HFFc6 (cell line): ENCODE data around the gene ARSK. TPM values are rescaled to one million over a fixed set of nuclear protein-coding genes. Genes with fewer than 3 reads are reported as not detected.
"Not testable (repeated sequence)": the region's sequence is repeated elsewhere in the genome, so short reads cannot be mapped to it uniquely, and the experiment has no call there.

Experiments used
- DNase-seq: peaks from one replicate; pipeline ENCODE4 v3.0.0-alpha.2; 2018
- H3K27ac Mint-ChIP-seq: 2 replicates; pipeline ENCODE4 v1.8.0; 2020; ENCODE audit warnings: mild to moderate bottlenecking, mixed read lengths
- H3K27me3 Mint-ChIP-seq: 2 replicates; pipeline ENCODE4 v1.8.0; 2021; ENCODE audit warnings: mild to moderate bottlenecking, moderate library complexity, mixed read lengths; ENCODE audit not compliant: insufficient read depth
- H3K36me3 Mint-ChIP-seq: 2 replicates; pipeline ENCODE4 v1.8.0; 2021; ENCODE audit warnings: low read depth, mixed read lengths
- H3K4me1 Mint-ChIP-seq: 2 replicates; pipeline ENCODE4 v1.8.0; 2020; ENCODE audit warnings: low read depth, mixed read lengths
- H3K4me3 Mint-ChIP-seq: 2 replicates; pipeline ENCODE4 v1.8.0; 2020; ENCODE audit warnings: mild to moderate bottlenecking, moderate library complexity, mixed read lengths
- H3K9me3 Mint-ChIP-seq: 2 replicates; pipeline ENCODE4 v1.8.0; 2020; ENCODE audit warnings: mild to moderate bottlenecking, mixed read lengths
- total RNA-seq, 6 experiments: library from RNA; stranded (reverse); fragmentation: NEBNext Ultra II Directional; extraction: Animal tissue kit (Norgen Biotek cat#: 25700); gene quantifications; 2 replicates in 1 of 6; 3 replicates in 5 of 6; pipeline ENCODE4 v1.2.3, GENCODE V29; 2021
- TF ChIP-seq, protein P1 (sequence below): fragments of 200-600 bp; sonication (generic); IDR thresholded peaks from 2 replicates; pipeline ENCODE4 v1.5.0; 2021; ENCODE audit warnings: antibody characterized with exemption, mild to moderate bottlenecking

The ARSK gene
- total RNA-seq, 6 experiments from 2014 or later = 11.6 to 19.7 (median 17.3) TPM

DNA sequence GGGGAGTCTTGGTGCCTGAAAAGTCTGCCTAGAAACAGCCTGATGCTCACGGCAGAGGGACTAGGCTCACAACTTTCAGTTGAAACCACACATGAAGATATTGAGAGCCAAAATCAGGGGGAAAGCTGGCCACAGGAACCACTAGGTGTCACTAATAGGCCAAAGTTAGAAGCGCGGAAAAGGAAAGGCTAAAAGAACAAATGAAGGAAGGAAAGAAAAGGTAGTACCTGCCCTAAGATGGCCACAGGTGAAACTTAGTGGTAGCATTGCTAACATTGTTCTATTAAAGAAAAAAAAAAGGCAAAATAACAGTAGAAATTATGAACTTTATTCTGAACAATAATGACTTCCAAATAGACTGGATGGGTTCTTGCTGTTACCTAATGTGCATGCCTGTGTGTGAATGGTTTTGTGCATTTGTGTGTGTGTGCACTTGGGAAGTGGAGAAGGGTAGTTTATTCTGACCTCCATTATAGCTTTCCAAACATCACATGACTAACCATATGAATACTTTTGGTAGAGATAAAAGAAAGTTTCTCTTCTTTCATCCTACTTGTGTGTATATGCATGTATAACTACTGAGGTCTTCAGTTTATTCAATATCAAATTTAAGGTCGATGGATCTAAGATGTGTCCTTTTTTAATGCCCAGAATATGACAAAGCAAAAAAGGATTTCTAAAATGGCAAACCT is 89.6 kb downstream of the ARSK start:
- Mint-ChIP-seq H3K36me3 (no peaks in the 10 kb centered on the region), H3K9me3 (no peaks in the 10 kb centered on the region), H3K4me3 (no peak overlapping the region), H3K27me3 (no peaks in the 10 kb centered on the region), H3K27ac (peak overlapping the region; percentile 66), H3K4me1 (peaks cover 37% of the 10 kb centered on the region)
- peak; percentile 43 for DNase-seq
- TF ChIP-seq, protein P1, sequence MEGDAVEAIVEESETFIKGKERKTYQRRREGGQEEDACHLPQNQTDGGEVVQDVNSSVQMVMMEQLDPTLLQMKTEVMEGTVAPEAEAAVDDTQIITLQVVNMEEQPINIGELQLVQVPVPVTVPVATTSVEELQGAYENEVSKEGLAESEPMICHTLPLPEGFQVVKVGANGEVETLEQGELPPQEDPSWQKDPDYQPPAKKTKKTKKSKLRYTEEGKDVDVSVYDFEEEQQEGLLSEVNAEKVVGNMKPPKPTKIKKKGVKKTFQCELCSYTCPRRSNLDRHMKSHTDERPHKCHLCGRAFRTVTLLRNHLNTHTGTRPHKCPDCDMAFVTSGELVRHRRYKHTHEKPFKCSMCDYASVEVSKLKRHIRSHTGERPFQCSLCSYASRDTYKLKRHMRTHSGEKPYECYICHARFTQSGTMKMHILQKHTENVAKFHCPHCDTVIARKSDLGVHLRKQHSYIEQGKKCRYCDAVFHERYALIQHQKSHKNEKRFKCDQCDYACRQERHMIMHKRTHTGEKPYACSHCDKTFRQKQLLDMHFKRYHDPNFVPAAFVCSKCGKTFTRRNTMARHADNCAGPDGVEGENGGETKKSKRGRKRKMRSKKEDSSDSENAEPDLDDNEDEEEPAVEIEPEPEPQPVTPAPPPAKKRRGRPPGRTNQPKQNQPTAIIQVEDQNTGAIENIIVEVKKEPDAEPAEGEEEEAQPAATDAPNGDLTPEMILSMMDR = peak; percentile 85

DNA sequence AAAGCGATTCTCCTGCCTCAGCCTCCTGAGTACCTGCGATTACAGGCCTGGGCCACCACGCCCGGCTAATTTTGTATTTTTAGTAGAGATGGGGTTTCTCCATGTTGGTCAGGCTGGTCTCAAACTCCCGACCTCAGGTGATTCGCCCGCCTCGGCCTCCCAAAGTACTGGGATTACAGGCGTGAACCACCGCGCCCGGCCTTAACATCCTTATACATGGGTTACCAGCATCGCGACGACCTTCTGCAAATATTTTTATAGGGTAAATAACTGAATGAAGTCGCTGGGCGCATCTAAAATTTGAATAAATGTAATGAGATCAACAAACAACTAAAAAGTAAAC is 91.3 kb downstream of the ARSK start:
- Mint-ChIP-seq H3K4me3 (peak overlapping the region; percentile 89), H3K27ac (peak overlapping the region; percentile 90)
- DNase-seq = not testable (repeated sequence)

DNA sequence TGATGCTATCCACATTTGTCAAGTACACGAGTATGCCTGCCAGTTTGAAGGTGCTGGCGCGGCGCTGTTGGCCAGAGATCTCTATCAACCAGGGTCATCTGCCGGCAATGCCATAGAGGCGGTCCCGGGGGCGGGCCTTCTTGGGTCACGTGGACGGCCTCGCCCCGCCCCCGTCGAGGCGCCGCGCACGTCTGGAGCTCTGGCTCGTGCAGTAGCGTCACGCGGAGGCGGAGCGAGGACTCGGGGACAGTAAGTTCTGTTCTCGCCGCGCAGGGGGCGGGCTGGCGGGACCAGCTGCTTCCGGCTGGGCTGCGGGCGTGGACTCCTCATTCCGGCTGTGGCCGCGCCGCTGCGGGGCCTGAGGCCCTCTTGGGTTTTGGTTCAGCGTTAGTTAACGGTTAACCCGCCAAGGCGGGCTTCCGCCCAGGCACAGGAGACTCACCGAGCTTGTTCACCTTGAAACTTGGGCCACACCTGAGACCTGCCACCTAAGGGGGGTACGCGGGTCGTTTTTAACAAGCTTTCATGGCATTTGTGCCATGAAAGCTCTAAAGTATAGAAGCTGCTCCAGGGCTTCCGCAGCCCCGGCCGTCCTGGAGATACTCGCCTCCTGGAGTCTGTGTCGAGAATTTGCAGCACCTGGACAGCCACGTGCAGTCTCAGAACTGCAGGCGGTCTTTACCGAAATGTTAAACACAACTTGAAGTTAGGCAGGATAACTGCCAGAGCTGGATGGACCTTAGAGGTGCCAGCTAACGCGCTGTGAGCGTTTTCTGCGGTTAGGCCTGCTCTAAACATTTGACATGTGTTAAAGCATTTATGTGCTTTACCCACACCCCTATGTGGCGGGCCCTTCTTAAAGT is 91.9 kb downstream of the ARSK start, which contains the start of gene RFESD:
TSS of gene RFESD (plus strand) at position 209 of the 863 bp plus-strand sequence. CDS start 5,495 bp downstream, outside the sequence.
- Mint-ChIP-seq H3K27me3 (no peaks in the 10 kb centered on the region), H3K27ac (peak within 1 kb of the TSS; percentile 90), H3K4me3 (peak within 1 kb of the TSS; percentile 89), H3K4me1 (peaks cover 34% of the 10 kb centered on the region), H3K36me3 (no peaks in the 10 kb centered on the region), H3K9me3 (no peaks in the 10 kb centered on the region)
- DNase-seq = peak; percentile 96
- TF ChIP-seq, protein P1 = peak; percentile 48

More for the DNA sequence above, 91.3 kb downstream of the ARSK start:
- H3K27me3 Mint-ChIP-seq, H3K9me3 Mint-ChIP-seq, H3K36me3 Mint-ChIP-seq: not testable (repeated sequence)
- peaks cover 37% of the 10 kb centered on the region for H3K4me1 Mint-ChIP-seq

DNA sequence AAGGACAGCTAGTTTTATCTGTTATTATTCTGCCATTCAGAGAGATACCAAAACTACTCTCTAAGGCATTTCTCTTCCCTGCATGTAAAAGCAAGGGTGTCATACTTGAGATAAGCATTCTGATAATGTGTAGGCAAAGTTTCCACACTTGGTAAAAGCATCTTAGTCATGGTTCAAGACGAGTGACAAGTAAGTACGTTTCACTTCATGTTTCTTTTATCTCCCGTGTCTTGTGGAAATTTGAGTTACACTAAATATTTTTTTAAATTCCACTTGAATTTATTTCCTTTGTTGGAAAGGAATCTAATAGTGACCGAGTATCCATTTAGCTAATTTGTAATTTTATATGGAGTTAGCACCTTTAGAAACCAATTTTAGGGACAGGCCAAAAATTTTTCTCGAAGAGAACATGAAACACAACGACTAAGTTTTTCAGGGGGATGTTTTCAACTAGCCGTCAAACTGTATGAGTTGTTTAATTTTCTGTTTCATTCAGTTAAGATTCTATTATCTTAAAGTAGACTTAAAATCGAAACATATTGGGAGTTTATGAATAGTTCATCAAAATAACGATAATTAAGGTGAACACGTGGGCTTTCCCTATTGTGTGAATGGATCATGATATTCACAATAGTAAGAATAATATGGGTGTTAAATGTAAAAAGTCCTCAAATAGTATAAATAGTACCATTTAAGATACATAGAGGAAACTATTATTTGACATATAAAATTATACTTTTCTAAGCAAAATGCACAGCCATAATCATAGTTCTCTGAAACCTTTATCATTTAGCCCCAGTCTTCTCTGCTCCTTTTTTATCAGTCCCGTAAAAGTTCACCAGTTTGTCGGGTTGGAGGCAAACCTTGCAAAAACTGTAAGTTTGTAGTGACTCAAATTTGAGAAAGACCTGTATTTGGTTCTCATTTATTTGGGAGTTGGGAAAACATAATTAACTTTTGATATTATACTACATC is 93.3 kb downstream of the ARSK start:
- Mint-ChIP-seq H3K4me3 (no peak overlapping the region), H3K36me3 (no peaks in the 10 kb centered on the region), H3K4me1 (peaks cover 28% of the 10 kb centered on the region), H3K9me3 (no peaks in the 10 kb centered on the region), H3K27ac (no peak overlapping the region), H3K27me3 (no peaks in the 10 kb centered on the region)
- TF ChIP-seq, protein P1 = no peak
- DNase-seq = no peak

DNA sequence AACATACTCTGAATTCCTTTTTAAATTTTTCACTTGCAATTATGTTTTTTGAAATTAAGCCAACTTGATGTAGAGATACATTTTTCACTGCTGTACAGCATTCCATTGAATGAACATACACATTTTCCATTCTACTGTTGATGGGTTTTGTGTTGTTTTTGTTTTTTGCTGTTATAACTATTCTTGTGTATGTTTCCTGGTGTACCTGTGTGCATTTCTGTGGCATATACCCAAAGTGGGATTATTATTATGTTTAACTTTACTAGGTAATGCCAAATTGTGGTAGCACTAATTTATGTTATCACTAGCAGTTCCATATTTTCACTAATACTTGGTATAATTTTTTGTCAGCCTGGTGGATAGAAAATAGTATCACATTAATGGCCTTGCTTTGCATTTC is 94.4 kb downstream of the ARSK start:
- Mint-ChIP-seq H3K9me3 (no peaks in the 10 kb centered on the region), H3K27me3 (no peaks in the 10 kb centered on the region), H3K36me3 (no peaks in the 10 kb centered on the region), H3K4me1 (peaks cover 24% of the 10 kb centered on the region), H3K27ac (no peak overlapping the region), H3K4me3 (no peak overlapping the region)
- TF ChIP-seq, protein P1 = no peak
- DNase-seq = no peak
